Osteoblast (primary cell): ENCODE results near the gene PPFIBP2. TPM values are rescaled to one million over a fixed set of nuclear protein-coding genes. Genes with fewer than 3 reads are reported as not detected.

ENCODE experiments used
- DNase-seq: peaks from one replicate; pipeline ENCODE4 v3.0.0; 2011; ENCODE audit warnings: low spot score, mixed read lengths; ENCODE audit not compliant: insufficient read length; ENCODE audit errors: missing footprints
- H2AFZ ChIP-seq: 2 replicates; pipeline ENCODE4 v1.6.0; 2011; ENCODE audit warnings: mild to moderate bottlenecking, low read length
- H3K27ac ChIP-seq: 2 replicates; pipeline ENCODE4 v1.5.1; 2011; ENCODE audit warnings: mild to moderate bottlenecking, low read depth, low read length, moderate library complexity
- H3K27me3 ChIP-seq: 2 replicates; pipeline ENCODE4 v1.6.0; 2012; ENCODE audit warnings: mild to moderate bottlenecking, control low read depth, inconsistent platforms, low read length, moderate library complexity; ENCODE audit not compliant: insufficient read depth
- H3K36me3 ChIP-seq: 2 replicates; pipeline ENCODE4 v1.5.1; 2011; ENCODE audit warnings: mild to moderate bottlenecking, low read length, control low read depth, moderate library complexity; ENCODE audit not compliant: insufficient read depth
- H3K4me1 ChIP-seq: 2 replicates; pipeline ENCODE4 v1.5.1; 2011; ENCODE audit warnings: mild to moderate bottlenecking, low read length, control low read depth, moderate library complexity; ENCODE audit not compliant: insufficient read depth
- H3K4me2 ChIP-seq: 2 replicates; pipeline ENCODE4 v1.6.0; 2011; ENCODE audit warnings: mild to moderate bottlenecking, low read length; ENCODE audit not compliant: insufficient read depth
- H3K4me3 ChIP-seq: fragments of 200-600 bp; sonication (generic); 3 replicates; pipeline ENCODE4 v1.5.1; 2012; ENCODE audit warnings: mild to moderate bottlenecking, low read length, inconsistent platforms; ENCODE audit not compliant: insufficient read depth
- H3K79me2 ChIP-seq: 2 replicates; pipeline ENCODE4 v1.6.0; 2012; ENCODE audit warnings: mild to moderate bottlenecking, low read length, control low read depth, inconsistent platforms; ENCODE audit not compliant: insufficient read depth
- H3K9me3 ChIP-seq: 2 replicates; pipeline ENCODE4 v1.5.1; 2011; ENCODE audit warnings: low read depth, low read length, control low read depth
- H4K20me1 ChIP-seq: 2 replicates; pipeline ENCODE4 v1.6.0; 2012; ENCODE audit warnings: mild to moderate bottlenecking, low read length, control low read depth; ENCODE audit not compliant: insufficient read depth
- CTCF ChIP-seq: IDR thresholded peaks from 2 replicates; pipeline ENCODE4 v1.5.1; 2011; ENCODE audit warnings: mild to moderate bottlenecking, low read depth, low read length, moderate library complexity; ENCODE audit errors: extremely low read depth
- total RNA-seq: library from RNA; depleted of rRNA; stranded (reverse); fragments of >200 nt; gene quantifications from 2 replicates; pipeline ENCODE4 v1.2.3, GENCODE V29; 2012

The PPFIBP2 gene
- total RNA-seq, 1 donor = 25.0 TPM

GRCh38 chr11:7583248-7583647 lies 69.4 kb downstream of the PPFIBP2 start:
- Histone ChIP-seq H4K20me1 (peaks cover 2% of the 10 kb centered on the region), H3K4me3 (no peak overlapping the region), H3K9me3 (no peaks in the 10 kb centered on the region), H2AFZ (no peak overlapping the region), H3K27ac (no peak overlapping the region), H3K36me3 (no peaks in the 10 kb centered on the region), H3K4me2 (no peak overlapping the region), H3K4me1 (peaks cover 24% of the 10 kb centered on the region), H3K79me2 (no peaks in the 10 kb centered on the region), H3K27me3 (peaks cover 4% of the 10 kb centered on the region)
- DNase-seq = no peak
- TF ChIP-seq CTCF = no peak

GRCh38 chr11:7584910-7585309 lies 71.1 kb downstream of the PPFIBP2 start:
- no peak for DNase-seq
- H3K79me2 ChIP-seq = no peaks in the 10 kb centered on the region
- peaks cover 4% of the 10 kb centered on the region for H3K27me3 ChIP-seq
- no peaks in the 10 kb centered on the region for H3K36me3 ChIP-seq
- H2AFZ ChIP-seq = no peak overlapping the region
- no peak overlapping the region for H3K4me3 ChIP-seq
- H3K4me1 ChIP-seq = peaks cover 7% of the 10 kb centered on the region
- H3K9me3 ChIP-seq = no peaks in the 10 kb centered on the region
- peaks cover 3% of the 10 kb centered on the region for H4K20me1 ChIP-seq
- H3K4me2 ChIP-seq = no peak overlapping the region
- no peak overlapping the region for H3K27ac ChIP-seq
- no peak for TF ChIP-seq CTCF

GRCh38 chr11:7585816-7586215 lies 72.0 kb downstream of the PPFIBP2 start:
- H3K4me1 ChIP-seq = peaks cover 6% of the 10 kb centered on the region
- no peak overlapping the region for H3K4me2 ChIP-seq
- no peaks in the 10 kb centered on the region for H3K36me3 ChIP-seq
- DNase-seq = no peak
- peaks cover 3% of the 10 kb centered on the region for H4K20me1 ChIP-seq
- H2AFZ ChIP-seq = no peak overlapping the region
- TF ChIP-seq CTCF = no peak
- H3K9me3 ChIP-seq = no peaks in the 10 kb centered on the region
- no peak overlapping the region for H3K4me3 ChIP-seq
- no peak overlapping the region for H3K27ac ChIP-seq
- H3K79me2 ChIP-seq = no peaks in the 10 kb centered on the region
- peaks cover 4% of the 10 kb centered on the region for H3K27me3 ChIP-seq

- DNase-seq = no peak
- H3K9me3 ChIP-seq = no peaks in the 10 kb centered on the region
- H3K4me2 ChIP-seq = no peak overlapping the region
- H3K4me3 ChIP-seq = no peak overlapping the region
- H3K27me3 ChIP-seq = peaks cover 4% of the 10 kb centered on the region
- TF ChIP-seq CTCF = no peak
- H3K36me3 ChIP-seq = no peaks in the 10 kb centered on the region
- no peak overlapping the region for H2AFZ ChIP-seq
- peaks cover 6% of the 10 kb centered on the region for H3K4me1 ChIP-seq
- peaks cover 3% of the 10 kb centered on the region for H4K20me1 ChIP-seq
- no peak overlapping the region for H3K27ac ChIP-seq
- no peaks in the 10 kb centered on the region for H3K79me2 ChIP-seq
Observed at GRCh38 chr11:7586376-7586775, 72.6 kb downstream of the PPFIBP2 start.
